NT2/D1 (cell line): ENCODE measurements around the gene USP49.

ENCODE experiments used
- SUZ12 ChIP-seq: IDR thresholded peaks from 2 replicates; pipeline ENCODE4 v1.6.1; 2011; ENCODE audit not compliant: insufficient read length, insufficient read depth; ENCODE audit errors: extremely low read depth
- YY1 ChIP-seq: IDR thresholded peaks from 2 replicates; pipeline ENCODE4 v1.6.1; 2011; ENCODE audit not compliant: insufficient read length, insufficient read depth
- ZNF274 ChIP-seq: IDR thresholded peaks from 2 replicates; pipeline ENCODE4 v1.6.1; 2011; ENCODE audit warnings: mild to moderate bottlenecking, low read depth, low read length

DNA sequence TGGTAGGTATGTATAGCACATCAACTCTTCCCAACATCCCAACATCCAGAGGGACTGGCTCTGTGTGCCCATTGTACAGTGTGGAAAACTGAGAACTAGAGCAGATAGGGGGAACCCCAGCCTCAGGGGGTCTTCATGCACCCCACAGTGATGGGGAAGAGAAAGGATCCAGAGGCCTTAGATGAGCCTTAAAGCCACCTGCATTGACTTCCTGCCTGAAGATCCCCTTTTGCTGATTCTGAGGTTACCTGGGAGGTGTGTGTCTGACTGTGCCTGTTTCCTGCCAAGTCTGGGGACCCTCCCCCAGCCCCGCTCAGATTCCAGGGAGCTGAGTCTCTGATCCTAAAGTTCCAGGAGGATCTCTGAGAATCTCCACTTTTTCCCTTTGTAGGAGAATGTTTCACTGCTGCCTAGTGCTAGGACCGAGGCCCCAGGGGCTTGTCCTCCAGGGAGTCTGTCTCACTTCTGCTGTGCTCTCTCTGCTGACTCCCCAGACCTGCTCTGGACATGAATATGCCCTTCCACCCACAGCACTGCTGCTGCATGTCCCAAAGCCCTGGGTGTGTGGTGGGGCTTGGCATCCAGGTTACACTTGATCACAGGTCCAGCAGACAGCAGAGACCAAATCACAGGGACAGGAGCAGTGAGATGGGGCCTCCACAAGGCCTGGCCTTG, 135.1 kb downstream of the USP49 start:
- no peak for TF ChIP-seq ZNF274
- TF ChIP-seq SUZ12: no peak
- no peak for TF ChIP-seq YY1
